ENCODE measurements around the gene GYPC.

The GYPC gene

DNA sequence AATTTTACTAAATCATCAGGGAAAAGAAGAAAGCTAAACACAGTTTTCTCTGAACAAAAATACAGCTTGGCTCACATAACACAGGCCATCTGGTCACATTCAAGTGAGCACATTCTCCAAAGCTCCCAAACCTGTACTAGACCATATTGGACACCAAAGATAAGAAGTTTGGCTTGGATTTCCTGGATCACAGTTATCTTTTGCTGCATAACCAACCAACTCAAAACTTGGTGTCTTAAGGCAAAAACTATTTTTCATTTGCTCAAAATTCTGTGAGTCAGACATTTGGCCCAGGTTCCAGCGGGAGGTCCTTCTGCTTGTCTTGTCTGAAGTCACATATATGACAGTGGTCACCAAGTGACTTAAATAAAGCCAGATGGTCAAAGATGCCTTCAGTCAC lies 83.2 kb downstream of the GYPC start:
- TF ChIP-seq, protein P1, sequence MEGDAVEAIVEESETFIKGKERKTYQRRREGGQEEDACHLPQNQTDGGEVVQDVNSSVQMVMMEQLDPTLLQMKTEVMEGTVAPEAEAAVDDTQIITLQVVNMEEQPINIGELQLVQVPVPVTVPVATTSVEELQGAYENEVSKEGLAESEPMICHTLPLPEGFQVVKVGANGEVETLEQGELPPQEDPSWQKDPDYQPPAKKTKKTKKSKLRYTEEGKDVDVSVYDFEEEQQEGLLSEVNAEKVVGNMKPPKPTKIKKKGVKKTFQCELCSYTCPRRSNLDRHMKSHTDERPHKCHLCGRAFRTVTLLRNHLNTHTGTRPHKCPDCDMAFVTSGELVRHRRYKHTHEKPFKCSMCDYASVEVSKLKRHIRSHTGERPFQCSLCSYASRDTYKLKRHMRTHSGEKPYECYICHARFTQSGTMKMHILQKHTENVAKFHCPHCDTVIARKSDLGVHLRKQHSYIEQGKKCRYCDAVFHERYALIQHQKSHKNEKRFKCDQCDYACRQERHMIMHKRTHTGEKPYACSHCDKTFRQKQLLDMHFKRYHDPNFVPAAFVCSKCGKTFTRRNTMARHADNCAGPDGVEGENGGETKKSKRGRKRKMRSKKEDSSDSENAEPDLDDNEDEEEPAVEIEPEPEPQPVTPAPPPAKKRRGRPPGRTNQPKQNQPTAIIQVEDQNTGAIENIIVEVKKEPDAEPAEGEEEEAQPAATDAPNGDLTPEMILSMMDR (IDR thresholded peaks at IDR 0.05; ENCODE audit: low read depth, low read length), result no peak
- no peak for DNase-seq (ENCODE audit: extremely low read depth, low read depth)

- TF ChIP-seq, protein P1 (IDR thresholded peaks at IDR 0.05; ENCODE audit: low read depth, low read length), result no peak
- DNase-seq (ENCODE audit: extremely low read depth, low read depth), result no peak
Observed at GRCh38 chr2:126744640-126745039, 88.7 kb downstream of the GYPC start.
